IMR-90 (cell line): ENCODE data around the gene PHF5A. TPM values are rescaled to one million over a fixed set of nuclear protein-coding genes. Genes with fewer than 3 reads are reported as not detected.

Source experiments
- ATAC-seq: fragments of 200-7000 bp; cut with Tn5 transposase; 2 replicates; pipeline ENCODE4 v1.9.1; 2020; ENCODE audit warnings: low read depth, mild to moderate bottlenecking, moderate library complexity
- BruUV-seq: library from RNA; stranded (reverse); fragments of 400-500 nt; replicated peaks from 2 replicates; lab custom pipeline; 2021; lab: Mats Ljungman, UMichigan
- CTCF ChIA-PET: fragments of 300-600 bp; formaldehyde crosslinking; extraction: SDS; loops from one replicate; lab custom pipeline; 2021; ENCODE audit warnings: antibody characterized with exemption; lab: Yijun Ruan, JAX
- POLR2A ChIA-PET: fragments of 300-600 bp; sonication (Branson Sonifier 250); formaldehyde crosslinking; loops from one replicate; lab custom pipeline; 2022; ENCODE audit warnings: antibody characterized with exemption; ENCODE audit not compliant: unreplicated experiment; lab: Charles Lee
- DNase-seq: peaks from one replicate; pipeline ENCODE4 v3.0.0; 2013
- H2AFZ ChIP-seq: replicated peaks from 2 replicates; pipeline ENCODE3; 2013; ENCODE audit warnings: low read length, mild to moderate bottlenecking; ENCODE audit not compliant: poor library complexity
- H2AK5ac ChIP-seq: 2 replicates; pipeline ENCODE4 v1.6.1; 2013; ENCODE audit warnings: low read depth, low read length, inconsistent platforms
- H2AK9ac ChIP-seq: replicated peaks from 2 replicates; pipeline ENCODE3; 2013; ENCODE audit warnings: mild to moderate bottlenecking, low read depth, low read length, moderate library complexity; ENCODE audit not compliant: poor library complexity
- H2BK120ac ChIP-seq: 2 replicates; pipeline ENCODE4 v1.6.1; 2013; ENCODE audit warnings: low read depth, low read length, inconsistent platforms
- H2BK15ac ChIP-seq: 3 replicates; pipeline ENCODE4 v1.6.1; 2013; ENCODE audit warnings: low read depth, low read length, inconsistent platforms
- H2BK20ac ChIP-seq: 2 replicates; pipeline ENCODE4 v1.6.1; 2013; ENCODE audit warnings: low read depth, mild to moderate bottlenecking, inconsistent platforms, low read length, moderate library complexity
- H2BK5ac ChIP-seq: 2 replicates; pipeline ENCODE4 v1.6.1; 2013; ENCODE audit warnings: mild to moderate bottlenecking, low read depth, low read length, inconsistent platforms; ENCODE audit not compliant: poor library complexity, severe bottlenecking
- H3K14ac ChIP-seq: replicated peaks from 2 replicates; pipeline ENCODE4 v1.6.1; 2013; ENCODE audit warnings: low read depth, low read length, inconsistent platforms
- H3K18ac ChIP-seq: 2 replicates; pipeline ENCODE4 v1.6.1; 2013; ENCODE audit warnings: low read depth, low read length, control low read depth
- H3K23ac ChIP-seq: 2 replicates; pipeline ENCODE4 v1.6.1; 2013; ENCODE audit warnings: low read depth, low read length, inconsistent platforms
- H3K27ac ChIP-seq: 2 replicates; pipeline ENCODE4 v1.5.1; 2013; ENCODE audit warnings: mild to moderate bottlenecking, control low read depth, low read length; ENCODE audit not compliant: insufficient read depth
- H3K27me3 ChIP-seq: 2 replicates; pipeline ENCODE4 v1.6.1; 2013; ENCODE audit warnings: low read length; ENCODE audit not compliant: control insufficient read depth, insufficient read depth
- H3K36me3 ChIP-seq: 2 replicates; pipeline ENCODE4 v1.6.1; 2013; ENCODE audit warnings: low read length, mixed read lengths; ENCODE audit not compliant: control insufficient read depth, insufficient read depth
- H3K4ac ChIP-seq: 2 replicates; pipeline ENCODE4 v1.6.1; 2013; ENCODE audit warnings: low read depth, low read length, inconsistent platforms
- H3K4me1 ChIP-seq: 2 replicates; pipeline ENCODE4 v1.6.1; 2013; ENCODE audit warnings: low read length, mixed read lengths; ENCODE audit not compliant: control insufficient read depth, insufficient read depth
- H3K4me2 ChIP-seq: 2 replicates; pipeline ENCODE4 v1.6.1; 2013; ENCODE audit warnings: low read depth, mild to moderate bottlenecking, control low read depth, low read length, moderate library complexity
- H3K4me3 ChIP-seq: 2 replicates; pipeline ENCODE4 v1.5.1; 2013; ENCODE audit warnings: low read depth, mild to moderate bottlenecking, control low read depth, low read length, moderate library complexity; ENCODE audit not compliant: insufficient read depth
- H3K56ac ChIP-seq: 2 replicates; pipeline ENCODE4 v1.6.1; 2013; ENCODE audit warnings: low read length, inconsistent platforms; ENCODE audit not compliant: insufficient read depth; ENCODE audit errors: extremely low read depth
- H3K79me1 ChIP-seq, 2 experiments: 2 replicates each; pipeline ENCODE4 v1.6.1; 2013; ENCODE audit warnings: low read length in 2 of 2, inconsistent platforms in 1 of 2, low read depth in 1 of 2
- H3K9ac ChIP-seq: 2 replicates; pipeline ENCODE4 v1.6.1; 2013; ENCODE audit warnings: low read depth, low read length, control low read depth
- H3K9me1 ChIP-seq: 2 replicates; pipeline ENCODE4 v1.6.1; 2013; ENCODE audit warnings: low read length, inconsistent platforms; ENCODE audit not compliant: insufficient read depth
- H3K9me3 ChIP-seq: 2 replicates; pipeline ENCODE4 v1.6.1; 2013; ENCODE audit warnings: low read length; ENCODE audit not compliant: control insufficient read depth, insufficient read depth
- H4K20me1 ChIP-seq: 2 replicates; pipeline ENCODE4 v1.6.1; 2013; ENCODE audit warnings: low read length, inconsistent platforms; ENCODE audit not compliant: insufficient read depth
- H4K5ac ChIP-seq: 2 replicates; pipeline ENCODE4 v1.6.1; 2013; ENCODE audit warnings: mild to moderate bottlenecking, low read depth, low read length, control low read depth
- H4K8ac ChIP-seq, 2 experiments: 2 replicates each; pipeline ENCODE4 v1.6.1; 2013; ENCODE audit warnings: low read depth in 2 of 2, low read length in 2 of 2, control low read depth in 1 of 2, inconsistent platforms in 1 of 2
- H4K91ac ChIP-seq: 2 replicates; pipeline ENCODE4 v1.6.1; 2013; ENCODE audit warnings: low read depth, low read length, inconsistent platforms; ENCODE audit not compliant: insufficient read depth
- BHLHE40 ChIP-seq: fragments of 150-350 bp; IDR thresholded peaks from 2 replicates; pipeline ENCODE4 v1.6.1; 2016; ENCODE audit warnings: mild to moderate bottlenecking, low read depth, low read length
- CEBPB ChIP-seq: IDR thresholded peaks from 2 replicates; pipeline ENCODE4 v1.6.1; 2012; ENCODE audit warnings: low read depth, low read length, improper control_type of control experiment
- CHD1 ChIP-seq: IDR thresholded peaks from 2 replicates; pipeline ENCODE4 v1.6.1; 2012; ENCODE audit warnings: low read depth, low read length, improper control_type of control experiment
- FOS ChIP-seq: fragments of 150-350 bp; IDR thresholded peaks from 2 replicates; pipeline ENCODE4 v1.6.1; 2016; ENCODE audit warnings: low read depth, low read length
- MAFK ChIP-seq: IDR thresholded peaks from 2 replicates; pipeline ENCODE4 v1.6.1; 2012; ENCODE audit warnings: low read depth, low read length, improper control_type of control experiment
- MAZ ChIP-seq: IDR thresholded peaks from 2 replicates; pipeline ENCODE4 v1.6.1; 2012; ENCODE audit warnings: low read depth, mild to moderate bottlenecking, low read length, improper control_type of control experiment, moderate library complexity, borderline replicate concordance
- MXI1 ChIP-seq: IDR thresholded peaks from 2 replicates; pipeline ENCODE4 v1.6.1; 2012; ENCODE audit warnings: low read depth, mild to moderate bottlenecking, low read length, moderate library complexity, borderline replicate concordance
- NFE2L2 ChIP-seq: fragments of 150-350 bp; IDR thresholded peaks from 2 replicates; pipeline ENCODE4 v1.6.1; 2016; ENCODE audit warnings: low read depth, mild to moderate bottlenecking, low read length
- POLR2A ChIP-seq: IDR thresholded peaks from 2 replicates; pipeline ENCODE4 v1.6.1; 2012; ENCODE audit warnings: mild to moderate bottlenecking, low read depth, low read length
- RAD21 ChIP-seq: IDR thresholded peaks from 2 replicates; pipeline ENCODE4 v1.6.1; 2012; ENCODE audit warnings: low read length, improper control_type of control experiment
- RCOR1 ChIP-seq: IDR thresholded peaks from 2 replicates; pipeline ENCODE4 v1.6.1; 2012; ENCODE audit warnings: mild to moderate bottlenecking, low read length, improper control_type of control experiment; ENCODE audit not compliant: insufficient replicate concordance
- RFX5 ChIP-seq: IDR thresholded peaks from 2 replicates; pipeline ENCODE4 v1.8.0; 2012; ENCODE audit warnings: low read depth, mild to moderate bottlenecking, low read length, moderate library complexity
- SMC3 ChIP-seq: fragments of 150-350 bp; IDR thresholded peaks from 2 replicates; pipeline ENCODE4 v1.6.1; 2016; ENCODE audit warnings: low read depth, mild to moderate bottlenecking, antibody characterized with exemption, low read length, moderate library complexity
- WGBS, 2 experiments: methylation state at CpG; one replicate each; pipeline versions ENCODE4 v1.1.5 to v1.1.7; 2013; ENCODE audit warnings: missing lambda C conversion rate in 2 of 2; ENCODE audit not compliant: insufficient read length in 1 of 2; ENCODE audit errors: extremely low coverage in 2 of 2; 5-methylcytosine and 5-hydroxymethylcytosine counted together
- dilution Hi-C: fragments of 300-500 bp; cut with HindIII; formaldehyde crosslinking; loops from one replicate; pipeline ENCODE4 v1.14.3; 2018; ENCODE audit warnings: low sequenced_read_pairs; ENCODE audit not compliant: unreplicated experiment
- in situ Hi-C: fragments of 300-500 bp; cut with MboI; formaldehyde crosslinking; loops from 3 replicates; pipeline ENCODE4 v1.14.3; 2019; ENCODE audit warnings: low sequenced_read_pairs, inconsistent platforms, mixed read lengths
- intact Hi-C: fragments of 100-400 bp; cut with micrococcal nuclease; formaldehyde crosslinking; loops from 2 replicates; pipeline ENCODE4 v1.10.0; 2022
- polyA plus RNA-seq, 3 experiments: library from polyadenylated mRNA; depleted of rRNA; stranded (reverse); fragments of >200 nt; gene quantifications; 2 replicates each; pipeline ENCODE4 v1.2.3, GENCODE V29; 2012; ENCODE audit warnings: low replicate concordance in 1 of 3
- total RNA-seq: library from RNA; depleted of rRNA; stranded (reverse); fragments of >200 nt; gene quantifications from 2 replicates; pipeline ENCODE4 v1.2.3, GENCODE V29; 2012
- TF ChIP-seq, protein P1 (sequence below): fragments of 150-350 bp; IDR thresholded peaks from 2 replicates; pipeline ENCODE4 v1.6.1; 2017; ENCODE audit warnings: mild to moderate bottlenecking, antibody characterized with exemption, low read length, low read depth
- TF ChIP-seq, protein P2 (sequence below): fragments of 150-350 bp; IDR thresholded peaks from 2 replicates; pipeline ENCODE4 v1.6.1; 2016; ENCODE audit warnings: low read depth, mild to moderate bottlenecking, low read length, moderate library complexity, borderline replicate concordance
- TF ChIP-seq, protein P3 (sequence below): conservative IDR thresholded peaks from 2 replicates; pipeline ENCODE4 v1.5.1; 2012; ENCODE audit warnings: mild to moderate bottlenecking, low read depth, low read length, improper control_type of control experiment

The PHF5A gene
- total and polyA plus RNA-seq, 2 of the 4 experiments (the other 2 are of a cell fraction): 50.9 to 54.9 TPM

DNA sequence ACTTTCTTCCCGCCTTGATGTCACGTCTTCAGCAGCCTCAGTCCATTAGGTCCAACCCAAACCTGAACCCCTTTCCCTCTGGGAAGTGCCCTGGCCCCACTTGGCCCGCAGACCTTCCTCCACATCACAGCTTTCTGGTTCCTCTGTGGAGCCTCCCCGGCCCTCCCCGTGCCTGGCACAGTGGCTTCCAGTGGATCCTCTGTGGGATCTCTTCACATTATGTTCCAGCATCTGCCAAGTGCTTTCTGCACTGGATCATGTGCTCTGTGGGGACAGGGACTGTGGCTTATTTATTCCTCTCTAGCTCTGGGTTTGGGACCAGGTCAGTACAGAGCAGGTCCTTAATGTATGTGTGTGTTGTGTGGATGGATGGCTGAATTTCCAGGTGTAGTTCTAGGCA, 44.9 kb upstream of the PHF5A start:
- WGBS, 2 experiments: 77% methylated on average over 3 of the region's 5 CpGs; no CpG with 5 or more reads in 1 of the 2 experiments
- TF ChIP-seq SMC3: no peak
- TF ChIP-seq, protein P1, sequence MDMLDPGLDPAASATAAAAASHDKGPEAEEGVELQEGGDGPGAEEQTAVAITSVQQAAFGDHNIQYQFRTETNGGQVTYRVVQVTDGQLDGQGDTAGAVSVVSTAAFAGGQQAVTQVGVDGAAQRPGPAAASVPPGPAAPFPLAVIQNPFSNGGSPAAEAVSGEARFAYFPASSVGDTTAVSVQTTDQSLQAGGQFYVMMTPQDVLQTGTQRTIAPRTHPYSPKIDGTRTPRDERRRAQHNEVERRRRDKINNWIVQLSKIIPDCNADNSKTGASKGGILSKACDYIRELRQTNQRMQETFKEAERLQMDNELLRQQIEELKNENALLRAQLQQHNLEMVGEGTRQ: no peak
- TF ChIP-seq CHD1: no peak
- TF ChIP-seq RCOR1: no peak
- TF ChIP-seq, protein P2, sequence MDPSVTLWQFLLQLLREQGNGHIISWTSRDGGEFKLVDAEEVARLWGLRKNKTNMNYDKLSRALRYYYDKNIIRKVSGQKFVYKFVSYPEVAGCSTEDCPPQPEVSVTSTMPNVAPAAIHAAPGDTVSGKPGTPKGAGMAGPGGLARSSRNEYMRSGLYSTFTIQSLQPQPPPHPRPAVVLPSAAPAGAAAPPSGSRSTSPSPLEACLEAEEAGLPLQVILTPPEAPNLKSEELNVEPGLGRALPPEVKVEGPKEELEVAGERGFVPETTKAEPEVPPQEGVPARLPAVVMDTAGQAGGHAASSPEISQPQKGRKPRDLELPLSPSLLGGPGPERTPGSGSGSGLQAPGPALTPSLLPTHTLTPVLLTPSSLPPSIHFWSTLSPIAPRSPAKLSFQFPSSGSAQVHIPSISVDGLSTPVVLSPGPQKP: no peak
- TF ChIP-seq CEBPB: no peak
- TF ChIP-seq, protein P3, sequence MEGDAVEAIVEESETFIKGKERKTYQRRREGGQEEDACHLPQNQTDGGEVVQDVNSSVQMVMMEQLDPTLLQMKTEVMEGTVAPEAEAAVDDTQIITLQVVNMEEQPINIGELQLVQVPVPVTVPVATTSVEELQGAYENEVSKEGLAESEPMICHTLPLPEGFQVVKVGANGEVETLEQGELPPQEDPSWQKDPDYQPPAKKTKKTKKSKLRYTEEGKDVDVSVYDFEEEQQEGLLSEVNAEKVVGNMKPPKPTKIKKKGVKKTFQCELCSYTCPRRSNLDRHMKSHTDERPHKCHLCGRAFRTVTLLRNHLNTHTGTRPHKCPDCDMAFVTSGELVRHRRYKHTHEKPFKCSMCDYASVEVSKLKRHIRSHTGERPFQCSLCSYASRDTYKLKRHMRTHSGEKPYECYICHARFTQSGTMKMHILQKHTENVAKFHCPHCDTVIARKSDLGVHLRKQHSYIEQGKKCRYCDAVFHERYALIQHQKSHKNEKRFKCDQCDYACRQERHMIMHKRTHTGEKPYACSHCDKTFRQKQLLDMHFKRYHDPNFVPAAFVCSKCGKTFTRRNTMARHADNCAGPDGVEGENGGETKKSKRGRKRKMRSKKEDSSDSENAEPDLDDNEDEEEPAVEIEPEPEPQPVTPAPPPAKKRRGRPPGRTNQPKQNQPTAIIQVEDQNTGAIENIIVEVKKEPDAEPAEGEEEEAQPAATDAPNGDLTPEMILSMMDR: no peak
- no peak for TF ChIP-seq MAFK
- no peak for TF ChIP-seq RAD21
- TF ChIP-seq FOS: no peak
- TF ChIP-seq BHLHE40: no peak
- TF ChIP-seq RFX5: no peak
- TF ChIP-seq MXI1: no peak
- no peak for TF ChIP-seq NFE2L2
- TF ChIP-seq POLR2A: no peak
- TF ChIP-seq MAZ: no peak
- CTCF ChIA-PET: no interaction called here
- no peak overlapping the region for H2AFZ ChIP-seq
- H3K9ac ChIP-seq: no peak overlapping the region
- intact Hi-C loops: no loop called here
- DNase-seq (no peak), ATAC-seq (no peak)
- no peak overlapping the region for H3K4me2 ChIP-seq
- H3K27me3 ChIP-seq: no peaks in the 10 kb centered on the region
- no peak overlapping the region for H3K18ac ChIP-seq
- POLR2A ChIA-PET: no interaction called here
- H2AK5ac ChIP-seq: peak overlapping the region; percentile 66; the same call in 1 of the 2 replicates
- H3K9me1 ChIP-seq: peaks cover 7% of the 10 kb centered on the region
- no peaks in the 10 kb centered on the region for H3K9me3 ChIP-seq
- peak overlapping the region; percentile 70; the same call in 1 of the 2 replicates for H4K91ac ChIP-seq
- no peak overlapping the region for H2BK5ac ChIP-seq
- dilution Hi-C loops: no loop called here
- H3K79me1 ChIP-seq: peaks cover 6 to 35% of the 10 kb centered on the region in 2 experiments; a peak in 3 of 4 replicates
- peaks cover 15% of the 10 kb centered on the region for H3K4me1 ChIP-seq
- peaks cover 26% of the 10 kb centered on the region for H3K36me3 ChIP-seq
- H2BK120ac ChIP-seq: no peak overlapping the region; the same call in 1 of the 2 replicates
- H3K23ac ChIP-seq: peak overlapping the region; percentile 26; the same call in 1 of the 2 replicates
- no peak overlapping the region for H3K56ac ChIP-seq
- peak overlapping the region in 1 of 2 experiments; percentile 67; a peak in 1 of 4 replicates for H4K8ac ChIP-seq
- H3K27ac ChIP-seq: peak overlapping the region; percentile 24; the same call in 1 of the 2 replicates
- peak overlapping the region; percentile 1; the same call in 1 of the 2 replicates for H2BK20ac ChIP-seq
- peak overlapping the region; percentile 44 for H3K4ac ChIP-seq
- peaks cover 7% of the 10 kb centered on the region for H4K20me1 ChIP-seq
- no peak overlapping the region for H2BK15ac ChIP-seq
- BruUV-seq: no TSS peak
- in situ Hi-C loops: loop anchor here (25.0 kb wide), 1 partner anchor 576 kb away; no protein-coding TSS in a partner anchor
- H3K4me3 ChIP-seq: no peak overlapping the region
- peak overlapping the region; percentile 94 for H2AK9ac ChIP-seq
- no peak overlapping the region for H4K5ac ChIP-seq
- no peak overlapping the region for H3K14ac ChIP-seq
